Immature natural killer cell (primary cell): Measurements from ENCODE around the gene TMEM255B. TPM values are rescaled to one million over a fixed set of nuclear protein-coding genes. Genes with fewer than 3 reads are reported as not detected.

Experiments used
- DNase-seq, 3 donors: peaks; one replicate each; pipeline ENCODE4 v3.0.0; 2022; ENCODE audit warnings: mixed read lengths in 1 of 3
- H3K27ac Mint-ChIP-seq, 6 donors: one replicate each; pipeline ENCODE4 v1.8.0; 2020; ENCODE audit warnings: mixed read lengths in 6 of 6, mild to moderate bottlenecking in 5 of 6, inconsistent platforms in 4 of 6, moderate library complexity in 3 of 6
- H3K27me3 Mint-ChIP-seq, 3 donors: one replicate each; pipeline ENCODE4 v1.8.0; 2020 to 2021; ENCODE audit warnings: low read depth in 3 of 3, mild to moderate bottlenecking in 3 of 3, mixed read lengths in 3 of 3, moderate library complexity in 3 of 3, inconsistent platforms in 1 of 3
- H3K36me3 Mint-ChIP-seq, 3 donors: one replicate each; pipeline ENCODE4 v1.8.0; 2020; ENCODE audit warnings: mixed read lengths in 3 of 3, inconsistent platforms in 2 of 3, mild to moderate bottlenecking in 2 of 3
- H3K4me1 Mint-ChIP-seq, 2 donors: one replicate each; pipeline ENCODE4 v1.8.0; 2020; ENCODE audit warnings: inconsistent platforms in 2 of 2, mild to moderate bottlenecking in 2 of 2, mixed read lengths in 2 of 2, moderate library complexity in 1 of 2
- H3K4me3 Mint-ChIP-seq, 5 donors: one replicate each; pipeline ENCODE4 v1.8.0; 2020; ENCODE audit warnings: mild to moderate bottlenecking in 5 of 5, mixed read lengths in 5 of 5, inconsistent platforms in 3 of 5, moderate library complexity in 3 of 5
- H3K9me3 Mint-ChIP-seq, 6 donors: one replicate each; pipeline ENCODE4 v1.8.0; 2020; ENCODE audit warnings: mild to moderate bottlenecking in 6 of 6, mixed read lengths in 6 of 6, inconsistent platforms in 4 of 6, moderate library complexity in 3 of 6
- polyA plus RNA-seq, 3 donors: library from polyadenylated mRNA; unstranded; fragments of 300-500 nt; fragmentation: Illumina TruSeq; gene quantifications; one replicate each; pipeline ENCODE4 v1.2.3, GENCODE V29; 2021

The TMEM255B gene
- polyA plus RNA-seq, 3 donors from 2014 or later, result not detected

DNA sequence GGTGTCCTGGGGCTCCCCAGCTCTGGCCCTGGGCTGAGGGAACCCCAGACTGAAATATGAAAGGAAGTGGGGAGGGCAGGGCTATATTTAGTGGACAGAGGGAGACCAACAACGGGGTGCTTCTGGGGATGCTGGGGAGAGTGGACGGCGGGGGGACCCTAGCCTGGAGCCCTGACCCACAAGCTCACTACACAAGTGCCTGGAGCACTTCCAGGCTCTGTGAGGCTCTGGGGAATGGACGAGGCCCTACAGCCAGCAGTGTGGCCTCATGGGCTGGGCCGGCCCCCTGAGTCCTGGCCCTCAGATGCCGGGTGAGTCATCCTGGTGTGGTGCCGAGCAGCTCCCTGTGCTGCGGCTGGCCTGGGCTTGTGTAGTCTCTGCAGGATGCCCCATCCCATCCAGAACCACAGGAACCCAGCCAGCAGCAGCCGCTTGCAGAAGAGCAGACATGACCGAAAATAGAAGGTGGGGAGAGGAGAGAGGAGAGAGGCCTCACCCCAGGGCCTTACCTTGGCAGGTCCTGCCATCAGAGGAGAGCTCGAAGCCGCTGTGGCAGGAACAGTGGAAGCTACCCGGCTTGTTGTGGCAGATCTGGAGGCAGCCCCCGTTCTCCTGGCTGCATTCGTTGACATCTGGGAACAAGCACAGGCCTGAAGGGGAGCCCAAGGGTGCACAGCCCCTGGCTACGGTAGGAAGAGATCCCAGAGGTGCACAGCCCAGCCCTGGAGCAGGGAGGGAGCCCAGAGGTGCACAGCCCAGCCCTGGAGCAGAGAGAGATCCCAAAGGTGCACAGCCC is 78.7 kb downstream of the TMEM255B start:
- Mint-ChIP-seq H3K27me3 (peaks cover 0 to 5% (median 5%) of the 10 kb centered on the region in 3 donors), H3K9me3 (peaks cover 0 to 2% (median 0%) of the 10 kb centered on the region in 6 donors), H3K36me3 (no peaks in the 10 kb centered on the region), H3K27ac (no peak overlapping the region), H3K4me3 (no peak overlapping the region), H3K4me1 (peaks cover 15% of the 10 kb centered on the region in 2 donors)
- DNase-seq, result no peak

DNA sequence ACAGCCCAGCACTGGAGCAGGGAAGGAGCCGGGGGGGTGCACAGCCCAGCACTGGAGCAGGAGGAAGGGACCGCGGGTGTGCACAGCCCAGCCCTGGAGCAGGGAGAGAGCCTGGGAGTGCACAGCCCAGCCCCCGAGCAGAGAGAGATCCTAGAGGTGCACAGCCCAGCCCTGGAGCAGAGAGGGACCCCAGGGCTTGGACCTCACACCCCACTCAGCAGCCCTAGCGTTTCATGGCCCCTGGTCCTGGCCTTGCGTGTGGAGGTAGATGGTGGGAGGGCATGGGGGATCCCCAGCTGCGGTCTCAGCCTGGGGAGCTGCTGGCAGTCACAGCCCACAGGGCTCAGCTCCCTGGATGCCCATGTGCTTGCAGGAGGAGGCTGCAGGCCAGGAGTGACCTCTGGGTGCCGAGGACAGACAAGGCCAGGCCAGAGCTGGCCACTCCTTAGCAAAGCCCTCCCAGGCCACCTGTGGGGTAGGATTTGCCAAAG is 79.7 kb downstream of the TMEM255B start:
- Mint-ChIP-seq H3K4me3 (no peak overlapping the region), H3K9me3 (peaks cover 0 to 2% (median 0%) of the 10 kb centered on the region in 6 donors), H3K36me3 (no peaks in the 10 kb centered on the region), H3K4me1 (peaks cover 15% of the 10 kb centered on the region in 2 donors), H3K27ac (no peak overlapping the region), H3K27me3 (peaks cover 0 to 5% (median 5%) of the 10 kb centered on the region in 3 donors)
- DNase-seq, result no peak

DNA sequence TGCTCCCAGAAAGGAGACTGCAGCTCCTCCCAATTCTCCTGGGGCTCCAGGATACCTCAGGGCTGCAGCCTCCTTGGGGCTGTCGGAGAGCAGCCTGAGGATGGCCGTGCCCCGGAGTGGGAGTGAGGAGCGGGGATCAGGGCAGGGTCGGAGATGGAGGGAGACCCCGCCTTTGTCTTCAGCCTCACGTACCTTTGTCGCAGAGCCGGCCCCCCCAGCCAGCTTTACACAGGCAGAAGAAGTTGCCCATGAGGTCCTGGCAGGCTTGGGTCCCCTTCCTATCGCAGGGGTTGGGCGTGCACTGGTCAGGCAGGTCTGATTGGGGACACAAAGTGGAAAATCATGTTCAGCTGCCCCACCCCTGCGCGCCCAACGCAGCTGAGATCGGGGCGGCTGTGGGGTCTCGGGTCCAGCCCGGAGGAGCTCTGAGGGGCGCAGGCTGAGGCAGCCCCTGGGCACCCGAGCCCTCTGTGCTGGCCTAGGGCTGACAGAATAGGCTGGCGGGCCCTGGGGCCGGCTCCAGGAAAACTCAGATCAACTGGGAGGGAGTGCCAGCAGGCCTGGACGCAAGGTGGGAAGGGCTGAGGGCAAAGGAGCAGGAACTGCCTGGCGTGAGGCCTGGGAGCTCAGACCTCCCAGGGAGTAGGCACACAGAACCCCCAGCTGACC is 80.6 kb downstream of the TMEM255B start:
- no peak overlapping the region for H3K27ac Mint-ChIP-seq
- no peaks in the 10 kb centered on the region for H3K36me3 Mint-ChIP-seq
- H3K4me3 Mint-ChIP-seq, result no peak overlapping the region
- DNase-seq, result no peak
- H3K9me3 Mint-ChIP-seq, result peaks cover 0 to 2% (median 0%) of the 10 kb centered on the region in 6 donors
- H3K27me3 Mint-ChIP-seq, result peaks cover 4 to 6% (median 5%) of the 10 kb centered on the region in 3 donors
- H3K4me1 Mint-ChIP-seq, result peaks cover 21 to 24% of the 10 kb centered on the region in 2 donors

DNA sequence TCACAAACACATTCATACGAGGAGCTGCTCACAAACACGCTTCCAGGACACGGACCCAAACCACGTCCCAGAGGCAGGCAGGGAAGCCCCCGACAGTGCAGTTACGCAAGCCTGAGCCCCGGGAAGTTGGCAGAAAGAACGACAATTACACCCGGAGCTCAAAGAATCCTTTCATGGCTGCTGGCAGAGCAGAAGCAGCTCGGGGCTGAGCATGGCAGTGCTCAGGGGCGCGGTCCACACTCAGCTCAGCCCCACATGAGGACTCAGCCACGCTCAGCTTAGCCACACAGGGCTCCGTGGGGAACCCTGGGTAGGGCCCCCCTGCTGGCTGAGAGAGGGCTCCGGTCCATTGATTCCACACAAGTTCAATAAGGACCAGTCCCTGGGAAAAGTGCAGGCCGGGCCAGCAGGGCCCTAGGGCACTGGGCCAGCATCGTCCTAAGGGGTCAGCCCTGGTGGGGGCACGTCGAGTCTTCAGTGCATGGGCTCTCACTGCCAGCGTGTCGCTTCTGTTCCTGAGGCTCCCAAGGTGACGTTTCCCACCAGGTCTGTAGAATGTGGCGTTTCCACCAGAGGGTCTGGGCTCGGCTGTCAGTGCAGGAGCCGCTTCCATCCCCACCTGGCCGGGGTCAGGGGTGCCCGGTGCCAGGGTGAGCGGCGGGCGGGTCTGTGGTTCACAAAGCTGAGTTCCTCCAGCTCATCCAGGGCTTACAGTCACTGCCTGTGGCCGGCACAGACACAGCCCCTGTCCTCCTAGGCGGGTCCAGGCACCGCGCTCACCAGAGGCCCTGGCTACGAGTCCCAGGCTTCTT is 81.7 kb downstream of the TMEM255B start:
- Mint-ChIP-seq H3K9me3 (peaks cover 0 to 2% (median 0%) of the 10 kb centered on the region in 6 donors), H3K27me3 (peaks cover 4 to 9% (median 5%) of the 10 kb centered on the region in 3 donors), H3K4me3 (peak overlapping the region in 4 of 5 donors; percentile 2 to 55 (median 26)), H3K4me1 (peaks cover 32 to 35% of the 10 kb centered on the region in 2 donors), H3K36me3 (no peaks in the 10 kb centered on the region), H3K27ac (peak overlapping the region in 4 of 6 donors; percentile 35 to 77 (median 47))
- DNase-seq, result no peak

DNA sequence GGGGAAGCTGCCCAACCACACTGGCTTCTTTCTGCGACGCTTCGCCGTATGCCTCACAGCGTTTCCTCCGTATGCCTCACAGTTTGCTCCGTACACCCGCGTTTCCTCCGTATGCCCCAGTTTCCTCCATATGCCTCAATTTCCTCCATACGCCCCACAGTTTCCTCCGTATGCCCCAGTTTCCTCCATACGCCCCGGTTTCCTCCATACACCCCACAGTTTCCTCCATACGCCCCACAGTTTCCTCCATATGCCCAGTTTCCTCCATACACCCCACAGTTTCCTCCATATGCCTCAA is 82.3 kb downstream of the TMEM255B start:
- DNase-seq, result no peak
- peaks cover 4 to 11% (median 5%) of the 10 kb centered on the region in 3 donors for H3K27me3 Mint-ChIP-seq
- H3K4me1 Mint-ChIP-seq, result peaks cover 37 to 40% of the 10 kb centered on the region in 2 donors
- peak overlapping the region in 4 of 5 donors; percentile 2 to 55 (median 26) for H3K4me3 Mint-ChIP-seq
- no peaks in the 10 kb centered on the region for H3K36me3 Mint-ChIP-seq
- H3K9me3 Mint-ChIP-seq, result peaks cover 0 to 2% (median 0%) of the 10 kb centered on the region in 6 donors
- H3K27ac Mint-ChIP-seq, result peak overlapping the region in 5 of 6 donors; percentile 32 to 77 (median 44)

DNA sequence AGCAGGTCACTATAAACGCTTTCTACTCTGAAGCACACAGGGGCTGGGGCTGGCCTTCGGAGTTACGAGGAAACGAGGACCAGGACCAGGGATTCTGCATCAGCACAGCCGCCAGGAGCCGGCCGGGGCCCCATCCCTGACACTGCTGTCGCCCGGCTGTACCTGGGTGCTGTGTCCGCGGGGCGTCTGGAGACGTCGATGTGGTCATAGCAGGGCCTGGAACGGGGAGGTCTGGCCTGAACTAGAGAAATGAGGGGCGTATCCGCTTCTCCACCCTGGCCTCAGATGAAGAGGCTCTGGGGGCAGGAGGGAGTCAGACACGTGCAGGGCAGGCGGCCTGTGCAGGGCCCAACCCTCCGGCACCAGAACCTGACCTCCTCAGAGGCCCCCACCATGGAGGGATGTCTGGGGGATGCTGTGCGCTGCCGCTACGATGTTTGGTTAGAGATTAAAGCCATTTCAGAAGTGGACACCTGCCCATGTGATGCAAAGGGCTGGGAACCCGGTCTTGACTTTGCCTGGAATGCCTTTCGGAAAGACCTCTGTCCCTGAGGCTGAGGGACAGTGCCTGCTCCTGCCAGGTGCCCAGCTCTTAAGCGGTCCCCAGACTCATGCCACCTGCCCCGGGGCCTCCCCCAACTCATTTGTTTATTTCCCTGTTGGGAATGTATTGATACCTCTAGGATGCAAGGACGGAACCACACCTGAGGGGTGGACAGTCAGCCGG is 83.5 kb downstream of the TMEM255B start:
- Mint-ChIP-seq H3K9me3 (peaks cover 0 to 2% (median 0%) of the 10 kb centered on the region in 6 donors), H3K4me1 (peaks cover 40 to 49% of the 10 kb centered on the region in 2 donors), H3K4me3 (no peak overlapping the region), H3K36me3 (no peaks in the 10 kb centered on the region), H3K27me3 (peaks cover 2 to 12% (median 4%) of the 10 kb centered on the region in 3 donors), H3K27ac (peak overlapping the region in 2 of 6 donors; percentile 15 to 50)
- DNase-seq, result no peak

DNA sequence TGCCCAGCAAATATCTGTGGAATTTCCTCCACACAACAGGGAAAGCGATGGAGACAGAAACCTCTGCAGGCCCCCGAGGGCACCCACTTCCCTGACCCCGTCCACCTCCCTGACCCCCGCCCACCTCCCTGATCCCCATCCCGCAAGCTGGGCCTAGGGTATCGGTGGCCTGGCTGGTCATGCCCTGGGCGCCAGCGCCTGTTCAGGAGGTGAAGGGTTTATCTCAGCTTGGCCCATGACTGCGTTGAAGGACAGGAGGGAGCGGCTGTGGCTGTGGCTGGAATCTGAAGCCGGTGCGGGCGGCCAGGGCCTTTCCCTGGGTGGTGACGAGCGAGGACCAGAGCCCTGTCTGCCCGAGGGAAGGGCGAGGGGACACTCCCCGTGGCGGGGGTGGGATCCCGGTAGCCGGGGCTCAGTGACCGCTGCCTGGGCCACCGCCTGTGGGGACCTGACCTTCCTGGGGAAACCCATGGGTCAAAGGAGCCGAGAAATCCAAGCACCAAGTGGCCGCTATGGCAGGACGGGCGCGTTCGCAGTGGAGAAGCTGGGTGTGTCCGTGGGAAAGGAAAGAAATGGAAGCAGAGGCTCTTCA is 84.1 kb downstream of the TMEM255B start:
- Mint-ChIP-seq H3K27me3 (peaks cover 2 to 9% (median 6%) of the 10 kb centered on the region in 3 donors), H3K9me3 (peaks cover 0 to 2% (median 0%) of the 10 kb centered on the region in 6 donors), H3K27ac (no peak overlapping the region), H3K36me3 (no peaks in the 10 kb centered on the region), H3K4me3 (no peak overlapping the region), H3K4me1 (peaks cover 40 to 49% of the 10 kb centered on the region in 2 donors)
- DNase-seq, result no peak

DNA sequence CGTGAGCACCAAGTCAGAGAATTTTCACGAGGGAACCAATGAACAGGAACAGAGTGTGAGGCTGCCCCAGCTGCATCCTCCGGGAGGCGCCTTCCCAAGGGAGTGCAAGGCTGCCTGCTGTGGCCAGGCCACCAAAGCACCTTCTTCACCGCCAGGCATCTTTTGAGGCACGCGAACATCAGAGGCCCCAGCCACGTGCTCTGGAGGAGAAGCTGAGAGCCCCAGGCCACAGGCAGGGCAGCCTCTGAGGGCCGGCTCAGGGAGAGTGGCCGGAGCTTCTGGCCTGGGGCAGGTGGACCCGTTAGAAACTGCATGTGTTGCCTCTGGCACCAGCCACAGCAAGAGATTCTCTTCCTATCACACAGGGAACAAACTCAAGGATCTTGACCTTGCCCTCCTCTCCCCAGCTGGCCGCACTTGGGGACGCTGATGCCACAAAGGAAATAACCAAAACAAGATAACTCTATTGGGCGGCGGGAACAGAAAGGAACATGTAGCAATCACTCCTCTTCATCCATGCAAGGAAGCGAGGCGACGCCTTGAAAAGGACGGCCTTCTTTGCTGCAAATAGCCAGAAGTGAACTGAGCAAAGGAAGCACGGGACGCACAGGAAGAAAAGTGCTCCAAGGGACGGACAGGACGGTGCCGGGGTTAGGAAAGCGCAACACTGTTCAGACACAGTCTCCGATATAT is 85.0 kb downstream of the TMEM255B start:
- H3K9me3 Mint-ChIP-seq, result peaks cover 0 to 2% (median 0%) of the 10 kb centered on the region in 6 donors
- peaks cover 40 to 49% of the 10 kb centered on the region in 2 donors for H3K4me1 Mint-ChIP-seq
- no peak overlapping the region for H3K27ac Mint-ChIP-seq
- DNase-seq, result no peak
- H3K36me3 Mint-ChIP-seq, result no peaks in the 10 kb centered on the region
- H3K4me3 Mint-ChIP-seq, result peak overlapping the region in 3 of 5 donors; percentile 19 to 38 (median 25)
- peaks cover 2 to 9% (median 6%) of the 10 kb centered on the region in 3 donors for H3K27me3 Mint-ChIP-seq

DNA sequence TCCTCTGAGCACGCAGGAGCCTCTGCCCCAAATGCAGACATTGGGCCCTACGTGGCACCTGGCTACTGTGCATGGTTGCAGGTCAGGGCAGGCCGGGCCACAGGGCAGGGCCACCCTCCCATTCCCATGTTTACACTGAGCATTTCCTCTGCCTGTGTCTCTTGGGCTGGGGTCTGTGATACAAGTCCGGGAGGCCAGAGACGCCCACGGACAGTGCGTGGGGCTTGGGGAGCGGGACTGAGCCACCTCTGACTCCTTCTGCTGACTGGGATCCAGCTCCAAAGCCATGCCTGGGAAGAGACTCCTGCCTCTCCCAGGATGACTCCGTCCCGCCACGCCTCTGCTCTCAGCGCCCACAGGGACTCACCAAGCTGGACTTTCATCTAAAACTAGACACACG is 86.0 kb downstream of the TMEM255B start:
- Mint-ChIP-seq H3K36me3 (no peaks in the 10 kb centered on the region), H3K9me3 (peaks cover 0 to 2% (median 0%) of the 10 kb centered on the region in 6 donors), H3K27me3 (peaks cover 3 to 9% (median 6%) of the 10 kb centered on the region in 3 donors), H3K4me1 (peaks cover 40 to 49% of the 10 kb centered on the region in 2 donors), H3K4me3 (peak overlapping the region in 1 of 5 donors; percentile 46), H3K27ac (no peak overlapping the region)
- no peak for DNase-seq

DNA sequence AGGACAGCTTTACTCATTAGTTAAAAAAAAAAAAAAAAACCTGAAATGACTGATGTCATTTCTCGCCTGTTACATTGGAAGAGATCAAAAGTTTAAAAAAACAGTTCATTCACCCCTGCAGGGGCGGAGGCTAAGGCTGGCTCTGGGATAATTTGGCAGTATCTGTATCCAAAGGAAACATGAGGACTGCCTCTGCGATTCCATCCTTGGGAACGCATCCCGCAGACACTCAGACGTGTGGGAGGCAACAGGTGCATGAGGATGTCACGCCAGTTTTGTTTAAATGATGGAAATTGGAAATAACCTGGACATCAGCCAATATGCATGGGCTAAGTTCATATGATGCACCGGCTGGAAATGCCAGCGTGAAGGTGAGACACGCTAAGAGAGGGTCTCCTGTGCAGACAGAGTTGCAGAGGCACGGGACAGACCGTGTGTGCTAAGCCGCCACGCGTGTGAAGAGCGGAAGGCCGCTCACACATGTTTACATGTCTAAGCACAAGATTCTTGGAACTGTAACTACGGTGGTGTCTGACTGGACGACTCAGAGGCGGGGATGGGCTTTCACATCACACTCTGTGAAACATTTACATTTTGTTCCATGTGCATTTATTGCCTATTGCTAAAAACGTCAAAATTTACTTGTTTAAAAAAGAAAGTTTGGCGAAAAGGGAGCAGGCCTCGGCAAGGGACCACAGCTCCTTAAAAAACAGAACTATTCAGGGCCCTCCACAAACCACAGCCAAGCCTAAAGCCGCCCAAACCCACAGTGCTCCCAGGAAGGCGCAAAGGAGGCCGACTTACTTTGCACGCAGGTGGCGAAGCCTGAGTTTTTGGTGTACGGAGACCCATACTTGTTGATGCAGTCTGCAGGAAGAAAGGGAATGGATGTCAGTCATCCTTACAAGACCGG is 87.0 kb downstream of the TMEM255B start:
- H3K27ac Mint-ChIP-seq, result no peak overlapping the region
- peaks cover 40 to 48% of the 10 kb centered on the region in 2 donors for H3K4me1 Mint-ChIP-seq
- H3K9me3 Mint-ChIP-seq, result peaks cover 0 to 2% (median 0%) of the 10 kb centered on the region in 6 donors
- H3K36me3 Mint-ChIP-seq, result no peaks in the 10 kb centered on the region
- DNase-seq, result no peak
- H3K27me3 Mint-ChIP-seq, result peaks cover 3 to 9% (median 6%) of the 10 kb centered on the region in 3 donors
- peak overlapping the region; percentile 37 to 72 (median 55) for H3K4me3 Mint-ChIP-seq

DNA sequence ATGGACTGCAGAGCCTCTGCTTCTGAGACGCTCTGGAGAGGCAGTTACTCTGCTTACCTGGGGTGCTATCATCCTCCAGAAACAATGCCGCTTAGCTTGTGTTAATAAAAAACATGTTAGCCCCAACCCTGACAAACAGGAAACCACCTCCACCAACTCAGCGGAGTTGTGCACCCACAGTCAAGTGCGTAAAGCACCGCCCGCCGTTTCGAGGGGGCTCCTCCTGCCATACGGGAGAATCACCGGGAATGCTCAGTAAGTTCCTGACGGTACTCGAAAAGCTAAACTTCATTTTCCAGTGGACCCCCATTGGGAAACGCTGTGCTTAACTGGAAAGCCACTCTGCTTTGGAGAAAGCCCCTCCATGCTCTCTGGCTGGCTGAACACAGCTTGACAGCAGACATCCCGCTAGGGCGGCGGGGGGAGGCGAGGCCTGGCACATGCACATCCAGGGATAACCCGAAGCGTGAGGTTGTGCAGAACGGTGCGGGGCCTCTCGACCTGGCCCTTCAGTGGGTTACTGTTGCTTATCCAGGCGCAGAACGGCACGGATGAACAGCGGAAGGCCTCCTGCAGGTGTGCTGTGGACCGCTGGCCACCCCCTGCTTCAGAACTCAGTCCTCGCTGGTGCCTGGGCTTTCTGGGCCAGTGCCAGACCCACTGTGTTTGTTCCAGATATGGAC is 87.8 kb downstream of the TMEM255B start:
- Mint-ChIP-seq H3K4me1 (peaks cover 33 to 40% of the 10 kb centered on the region in 2 donors), H3K27me3 (peaks cover 3 to 9% (median 6%) of the 10 kb centered on the region in 3 donors), H3K27ac (no peak overlapping the region), H3K36me3 (no peaks in the 10 kb centered on the region), H3K4me3 (peak overlapping the region; percentile 37 to 72 (median 55)), H3K9me3 (peaks cover 0 to 2% (median 0%) of the 10 kb centered on the region in 6 donors)
- DNase-seq, result peak in 2 of 3 donors; percentile 40 to 47
